ENCODE data around the gene SLC35F3.
"Not testable (repeated sequence)": the region's sequence is repeated elsewhere in the genome, so short reads cannot be mapped to it uniquely, and the experiment has no call there.

SLC35F3 gene

DNA sequence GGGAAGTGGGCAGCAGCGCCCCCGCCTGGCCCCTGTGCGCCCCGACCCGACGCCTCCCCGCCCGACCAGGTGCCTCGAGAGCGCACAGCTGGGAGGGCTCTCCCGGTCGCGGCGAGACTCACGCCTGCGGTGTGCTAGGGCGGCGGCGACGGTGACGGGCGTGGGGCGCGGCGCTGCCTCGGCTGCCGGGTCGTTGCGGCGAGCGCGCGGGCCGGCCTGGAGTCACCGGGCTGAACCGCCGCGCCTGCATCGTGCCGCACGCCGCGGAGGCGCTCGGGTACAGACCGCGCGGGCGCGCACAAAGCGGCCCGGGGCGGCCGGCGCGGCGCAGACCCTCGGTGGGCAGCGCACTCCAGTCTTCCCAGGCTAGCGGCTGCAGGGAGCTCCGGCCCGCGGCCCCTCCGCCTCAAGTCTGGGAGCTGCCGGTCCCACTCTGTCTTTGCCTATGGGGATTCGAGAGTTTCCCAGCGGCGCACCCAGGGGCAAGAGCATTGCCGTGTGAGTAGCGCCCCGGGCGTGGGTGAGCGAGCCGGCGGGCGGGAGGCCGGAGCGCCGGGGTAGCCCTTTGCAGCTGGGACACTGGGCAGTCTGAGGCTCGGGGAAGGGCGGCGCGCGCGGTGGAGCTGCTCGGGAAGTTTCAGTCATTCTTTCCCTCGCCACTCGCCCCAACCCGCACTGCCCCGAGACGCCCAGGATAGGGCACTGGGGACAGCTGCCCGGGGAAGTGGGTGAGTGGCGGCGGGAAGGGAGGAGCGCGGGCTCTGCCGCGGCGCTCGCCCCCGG, at the start of gene SLC35F3:
Gene SLC35F3, plus strand, starts transcription at position 44 of the 783 bp plus-strand sequence.
- FAIRE-seq: no peak

DNA sequence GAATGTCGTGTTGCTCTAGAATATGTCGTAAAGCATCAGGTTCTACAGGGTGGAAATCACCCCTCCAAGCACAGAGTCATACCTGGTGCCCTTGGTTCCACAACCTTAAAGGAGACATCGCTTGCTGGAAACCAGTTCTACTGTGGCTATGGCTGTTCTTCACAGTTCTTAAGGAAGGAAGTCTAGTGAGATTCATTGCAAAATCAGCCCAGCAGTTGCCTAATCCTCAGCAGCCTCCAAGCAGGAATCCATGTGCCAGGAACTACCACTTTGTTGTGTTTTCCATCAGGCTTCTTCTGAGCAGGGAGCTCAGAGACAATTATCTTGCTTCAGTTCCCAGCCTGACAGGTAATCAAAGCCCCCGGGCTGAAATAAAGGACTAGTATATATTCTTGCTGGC, 45.0 kb upstream of the SLC35F3 start:
- no peak for FAIRE-seq

DNA sequence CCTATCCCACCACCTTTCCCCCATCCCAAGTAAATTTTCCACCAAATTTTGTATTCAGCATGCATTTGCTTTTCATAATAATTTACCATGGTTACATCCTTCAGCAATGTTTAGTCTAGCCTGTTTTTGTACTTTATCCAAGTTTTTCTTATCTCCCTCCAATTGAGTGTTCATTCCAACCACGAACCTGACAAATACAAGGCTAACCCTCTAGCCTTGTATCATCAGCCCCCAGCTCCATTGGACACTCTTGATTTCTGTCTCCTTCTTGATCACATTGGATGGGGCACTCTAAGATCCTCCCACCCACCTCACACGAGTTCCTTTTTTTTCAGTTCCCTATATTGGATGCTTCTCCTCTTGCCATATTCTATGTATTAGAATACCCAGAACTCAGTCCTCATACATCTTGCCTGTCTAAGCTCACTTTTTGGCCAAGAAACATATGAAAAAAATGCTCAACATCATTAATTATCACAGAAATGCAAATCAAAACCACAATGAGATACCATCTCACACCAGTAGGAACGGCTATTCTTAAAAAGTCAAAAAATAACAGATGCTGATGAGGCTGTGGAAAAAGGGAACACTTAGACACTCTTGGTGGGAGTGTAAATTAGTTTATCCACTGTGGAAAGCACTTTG, 40.5 kb upstream of the SLC35F3 start:
- no peak for FAIRE-seq

DNA sequence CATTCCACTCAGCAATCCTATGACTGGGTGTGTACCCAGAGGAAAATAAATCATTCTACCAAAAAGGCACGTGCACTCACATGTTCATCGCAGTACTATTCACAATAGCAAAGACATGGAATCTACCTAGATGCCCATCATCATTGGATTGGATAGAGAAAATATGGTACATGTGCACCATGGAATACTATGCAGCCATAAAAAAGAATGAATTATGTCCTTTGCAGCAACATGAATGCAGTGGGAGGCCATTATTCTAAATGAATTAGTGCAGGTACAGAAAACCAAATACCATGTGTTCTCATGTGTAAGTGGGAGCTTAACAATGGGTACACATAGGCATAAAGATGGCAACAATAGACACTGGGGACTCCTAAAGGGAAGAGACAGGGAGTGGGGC, 39.9 kb upstream of the SLC35F3 start:
- no peak for FAIRE-seq

DNA sequence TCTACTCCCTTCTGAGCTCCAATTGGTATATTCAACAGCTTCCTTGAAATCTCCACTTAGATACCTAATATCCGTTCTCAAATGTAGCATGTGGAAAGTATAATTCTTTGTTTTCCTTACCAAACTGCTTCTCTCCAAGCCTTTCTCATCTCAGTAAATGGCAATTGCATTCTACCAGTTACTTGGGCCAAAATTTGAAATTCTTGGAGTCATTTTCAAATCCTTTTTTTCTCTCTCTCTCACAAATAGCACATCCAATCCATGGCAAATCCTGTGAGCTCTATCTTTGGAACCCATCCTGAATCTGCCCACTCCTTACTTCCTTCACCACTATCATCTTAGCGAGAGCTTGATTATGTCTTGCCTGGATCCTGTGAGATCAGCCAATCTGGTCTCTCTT, 39.3 kb upstream of the SLC35F3 start:
- no peak for FAIRE-seq

DNA sequence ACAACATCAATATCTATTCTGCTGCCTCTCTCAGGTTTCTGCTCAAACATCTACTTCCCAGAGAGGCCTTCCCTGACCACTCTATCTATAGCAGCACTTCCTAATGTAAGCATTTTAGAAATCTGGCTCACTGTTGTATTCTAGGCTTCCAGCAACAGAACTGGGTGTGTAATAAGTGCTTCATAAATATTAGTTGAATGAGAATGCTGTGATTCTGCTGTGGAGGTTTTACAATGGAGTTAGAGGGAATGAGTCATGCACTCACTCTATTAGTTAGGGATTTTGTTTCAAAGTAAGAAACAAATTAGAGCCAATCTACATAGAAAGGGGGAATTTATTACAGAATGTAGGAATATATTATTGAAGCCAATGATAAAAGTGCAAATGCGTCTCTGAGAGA, 38.6 kb upstream of the SLC35F3 start:
- no peak for FAIRE-seq

DNA sequence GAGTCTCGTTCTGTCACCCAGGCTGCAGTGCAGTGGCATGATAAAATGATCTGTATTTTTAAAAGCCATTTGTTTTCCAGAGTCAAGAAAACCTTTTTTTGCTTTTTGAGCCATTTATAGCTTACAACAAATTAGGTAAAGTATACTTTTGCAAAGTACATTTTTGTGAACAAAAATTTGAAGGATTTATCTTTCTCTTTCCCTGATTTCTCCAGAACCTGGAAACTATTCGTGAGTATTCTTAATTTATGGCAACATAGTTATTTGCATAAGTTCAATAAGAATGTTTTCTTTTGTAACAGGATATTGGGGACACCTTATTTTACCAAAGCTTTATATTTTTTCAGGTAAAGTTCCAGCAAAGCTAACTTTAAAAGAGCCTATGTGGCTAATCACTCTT, 37.4 kb upstream of the SLC35F3 start:
- FAIRE-seq: no peak

DNA sequence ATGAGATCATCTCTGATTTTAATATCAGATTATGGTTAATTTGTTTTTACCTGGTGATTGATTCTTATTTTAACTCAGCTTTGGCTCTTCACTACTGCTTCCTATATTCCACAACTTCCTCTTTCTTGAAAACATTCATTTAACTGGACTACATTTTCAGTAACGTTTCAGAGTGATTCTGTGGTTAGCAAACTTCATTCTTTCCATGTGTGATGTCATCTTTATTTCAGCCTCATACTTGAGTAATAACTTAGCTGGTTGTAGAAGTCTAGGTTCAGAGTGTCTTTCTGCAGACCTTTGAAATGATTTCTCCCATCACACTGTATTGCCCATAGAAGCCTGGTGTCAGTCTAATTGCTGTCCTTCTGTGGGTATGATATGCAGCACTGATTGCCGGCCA, 36.0 kb upstream of the SLC35F3 start:
- FAIRE-seq: no peak

DNA sequence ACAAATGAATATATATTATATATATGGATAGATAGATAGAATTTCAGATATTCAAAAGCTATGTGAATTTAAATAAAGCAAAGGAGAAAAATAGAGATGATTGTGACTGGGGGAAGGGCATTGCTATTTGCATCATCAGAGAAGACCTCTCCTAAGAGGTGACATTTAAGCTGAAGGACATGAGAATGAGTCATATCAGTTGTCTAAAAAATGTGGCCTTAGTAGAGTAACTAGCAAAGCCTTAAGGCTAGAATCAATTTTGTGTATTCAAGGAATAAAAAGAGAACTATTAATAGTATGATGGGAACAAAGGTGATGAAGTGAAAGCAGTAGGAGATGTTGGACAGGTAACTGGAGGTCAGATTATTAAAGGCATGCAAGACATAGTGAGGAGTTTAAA, 34.8 kb upstream of the SLC35F3 start:
- FAIRE-seq: no peak

DNA sequence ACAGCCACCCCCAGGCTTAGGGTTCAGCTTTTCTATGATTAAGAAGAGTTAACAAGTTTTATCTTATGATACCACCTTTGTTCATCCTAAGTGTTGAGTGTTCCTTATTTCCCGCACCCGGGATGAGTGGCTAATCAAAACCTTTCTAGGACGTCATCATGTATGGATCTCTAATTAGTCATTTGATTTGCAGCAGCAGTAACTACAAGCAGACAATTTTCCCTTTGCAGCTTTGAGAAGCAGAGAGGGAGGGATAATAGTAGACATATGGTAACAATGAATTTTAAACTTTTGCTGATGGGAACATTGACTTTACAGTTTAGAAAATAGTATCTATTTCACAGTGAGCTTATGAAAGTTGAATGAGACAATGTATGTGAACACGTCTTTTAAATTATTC, 30.8 kb upstream of the SLC35F3 start:
- no peak for FAIRE-seq

DNA sequence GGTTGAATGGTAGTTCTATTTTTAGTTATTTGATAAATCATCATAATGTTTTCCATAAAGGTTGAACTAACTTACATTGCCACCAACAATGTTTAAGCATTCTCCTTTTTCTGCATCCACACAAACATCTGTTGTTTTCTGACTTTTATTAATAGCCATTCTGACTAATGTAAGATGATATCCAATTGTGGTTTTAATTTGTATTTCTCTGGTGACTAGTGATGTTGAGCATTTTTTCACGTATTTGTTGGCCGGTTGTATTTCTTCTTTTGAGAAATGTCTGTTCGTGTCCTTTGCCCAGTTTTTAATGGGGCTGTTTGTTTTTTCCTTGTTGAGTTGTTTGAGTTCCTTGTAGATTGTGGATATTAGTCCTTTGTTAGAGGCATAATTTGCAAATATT, 24.6 kb upstream of the SLC35F3 start:
- FAIRE-seq: peak; percentile 88

DNA sequence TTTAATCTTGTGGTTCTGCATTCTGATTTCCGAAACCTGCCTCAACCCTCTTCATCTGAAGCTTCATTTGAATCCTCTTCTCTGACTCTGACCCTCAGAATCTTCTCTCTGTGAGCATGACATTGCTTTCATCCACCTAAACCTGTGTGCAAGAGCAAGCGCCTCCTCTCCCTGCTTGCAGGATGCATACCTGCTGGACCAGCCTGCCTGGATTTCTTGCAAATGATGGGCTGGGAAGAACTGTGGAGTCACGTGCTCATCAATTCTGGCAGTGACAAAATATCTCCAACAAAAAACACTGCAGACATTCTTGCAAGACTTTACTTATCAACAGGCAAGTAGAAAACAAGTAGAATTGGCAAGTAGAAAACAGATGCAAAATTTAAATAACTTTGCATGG, 20.8 kb upstream of the SLC35F3 start:
- FAIRE-seq: no peak

DNA sequence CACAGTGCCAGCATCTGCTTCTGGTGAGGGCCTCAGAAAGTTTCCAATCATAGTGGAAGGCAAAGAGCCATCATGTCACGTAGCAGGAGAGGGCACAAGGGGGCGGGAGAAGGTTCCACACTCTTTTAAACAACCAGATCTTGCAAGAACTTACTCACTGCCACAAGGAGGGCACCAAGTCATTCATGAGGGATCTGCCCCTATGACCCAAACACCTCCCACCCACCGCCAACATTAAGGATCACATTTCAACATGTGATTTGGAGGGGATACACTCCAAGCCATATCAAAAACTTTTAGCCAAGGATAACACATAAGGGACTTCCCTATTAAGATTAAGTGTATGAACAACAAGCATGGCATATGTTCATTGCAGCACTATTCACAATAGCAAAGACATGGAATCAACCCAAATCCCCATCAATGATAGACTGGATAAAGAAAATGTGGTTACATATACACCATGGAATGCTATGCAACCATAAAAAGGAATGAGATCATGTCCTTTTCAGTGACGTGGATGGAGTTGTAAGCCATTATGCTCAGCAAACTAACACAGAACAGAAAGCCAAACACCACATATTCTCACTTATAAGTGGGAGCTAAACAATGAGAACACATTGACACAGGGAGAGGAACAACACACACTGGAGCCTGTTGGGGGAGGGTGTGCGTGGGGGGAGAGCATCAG, 19.9 kb upstream of the SLC35F3 start:
- FAIRE-seq: no peak

DNA sequence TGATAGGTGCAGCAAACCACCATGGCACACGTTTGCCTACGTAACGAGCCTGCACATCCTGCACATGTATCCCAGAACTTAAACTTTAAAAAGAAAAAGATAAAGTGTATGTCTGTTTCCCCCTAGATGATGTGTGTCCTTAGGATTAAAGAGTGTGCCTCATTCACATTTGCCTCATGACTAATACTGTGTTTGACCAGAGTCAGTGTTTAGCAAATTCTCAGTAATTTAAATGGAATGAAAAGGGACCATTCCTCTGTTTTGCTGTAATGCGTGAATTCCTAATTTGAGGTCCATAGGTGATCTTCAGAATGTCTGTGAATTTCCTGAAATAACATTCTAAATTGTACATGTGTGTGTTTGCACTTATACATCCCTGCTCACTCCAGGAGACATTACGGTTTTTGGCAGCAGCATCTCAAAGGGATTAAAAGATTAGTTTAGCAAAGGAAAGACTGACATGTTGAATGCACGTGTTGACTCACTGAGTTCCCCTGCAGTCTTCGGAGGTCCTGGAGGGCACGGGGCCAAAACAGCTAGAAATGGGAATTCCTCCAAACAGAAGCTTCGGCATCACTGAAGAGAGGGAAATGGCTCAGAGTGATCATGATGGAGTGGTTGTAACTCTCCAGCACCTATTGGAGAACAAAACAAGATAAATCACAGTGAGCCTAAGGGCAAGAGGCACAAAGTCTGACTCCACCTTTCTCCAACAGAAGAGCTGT, 19.1 kb upstream of the SLC35F3 start:
- no peak for FAIRE-seq

DNA sequence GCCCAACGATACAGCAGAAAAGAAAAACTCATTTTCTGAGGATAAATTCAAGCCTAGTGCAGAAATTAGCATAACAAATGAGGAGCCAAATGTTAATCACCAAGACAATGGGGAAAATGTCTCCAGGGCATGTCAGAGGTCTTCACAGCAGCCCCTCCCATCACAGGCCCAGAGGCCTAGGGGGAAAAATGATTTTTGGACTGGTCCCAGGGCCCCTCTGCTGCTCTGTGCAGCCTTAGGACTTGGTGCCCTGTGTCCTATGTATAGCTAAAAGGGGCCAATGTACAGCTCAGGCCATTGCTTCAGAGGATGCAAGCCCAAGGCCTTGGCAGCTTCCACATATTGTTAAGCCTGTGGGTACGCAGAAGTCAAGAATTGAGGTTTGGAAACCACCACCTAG, 13.3 kb upstream of the SLC35F3 start:
- not testable (repeated sequence) for FAIRE-seq

DNA sequence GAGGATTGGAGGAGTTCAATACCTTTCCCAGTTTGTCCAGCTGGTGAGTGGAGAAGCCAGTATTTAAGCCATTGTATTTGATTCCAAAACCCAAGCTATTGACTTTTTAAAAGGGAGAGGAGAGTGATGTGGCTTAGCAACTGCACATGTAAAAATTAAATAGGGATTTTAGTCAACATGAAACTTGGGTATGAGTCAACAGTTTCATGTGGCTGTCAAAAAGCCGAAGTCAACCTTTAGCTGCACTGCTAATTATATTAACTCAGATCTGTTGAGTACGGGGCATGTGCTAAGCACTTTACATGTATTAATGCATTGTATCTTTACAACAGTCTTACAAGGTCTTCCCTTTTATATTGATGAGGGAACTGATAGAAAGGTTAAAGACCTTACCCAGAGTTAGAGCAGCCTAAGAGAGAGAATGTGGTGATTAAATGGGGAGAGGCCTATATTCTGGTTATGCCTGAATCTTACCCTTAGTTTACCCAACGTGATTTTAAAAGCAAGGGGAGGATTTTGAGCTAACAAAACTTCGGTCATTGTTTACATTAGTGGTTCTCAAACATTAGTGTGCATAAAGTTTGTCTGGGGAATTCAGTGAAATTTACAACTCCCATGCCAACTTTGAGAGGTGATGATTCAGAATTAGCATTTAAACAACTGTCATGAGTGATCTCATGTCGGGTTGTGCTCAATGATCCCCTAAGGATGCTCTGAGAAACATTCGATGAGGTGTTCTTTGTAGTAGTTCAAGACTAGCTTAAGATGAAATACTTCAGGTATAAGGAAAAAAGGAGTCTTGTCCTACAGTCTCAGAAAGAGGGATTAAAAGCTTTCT, 6.9 kb upstream of the SLC35F3 start:
- no peak for FAIRE-seq

DNA sequence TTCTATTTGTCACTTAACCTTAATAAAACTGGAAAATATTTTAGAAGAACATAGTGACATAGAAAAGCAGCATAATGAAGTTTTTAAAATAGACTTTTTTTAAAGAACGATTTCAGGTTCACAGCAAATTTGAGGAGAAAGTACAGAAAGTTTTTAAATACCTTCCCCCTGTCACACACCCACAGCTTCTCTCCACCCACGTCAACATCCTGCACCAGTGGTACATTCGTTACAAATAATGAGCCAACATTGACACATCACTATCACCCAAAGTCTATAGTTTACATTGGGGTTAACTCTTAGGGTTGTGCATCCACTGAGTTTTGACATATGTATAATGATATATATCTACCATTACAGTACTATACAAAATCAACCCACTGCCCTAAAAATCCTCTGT, 3.0 kb upstream of the SLC35F3 start:
- no peak for FAIRE-seq

DNA sequence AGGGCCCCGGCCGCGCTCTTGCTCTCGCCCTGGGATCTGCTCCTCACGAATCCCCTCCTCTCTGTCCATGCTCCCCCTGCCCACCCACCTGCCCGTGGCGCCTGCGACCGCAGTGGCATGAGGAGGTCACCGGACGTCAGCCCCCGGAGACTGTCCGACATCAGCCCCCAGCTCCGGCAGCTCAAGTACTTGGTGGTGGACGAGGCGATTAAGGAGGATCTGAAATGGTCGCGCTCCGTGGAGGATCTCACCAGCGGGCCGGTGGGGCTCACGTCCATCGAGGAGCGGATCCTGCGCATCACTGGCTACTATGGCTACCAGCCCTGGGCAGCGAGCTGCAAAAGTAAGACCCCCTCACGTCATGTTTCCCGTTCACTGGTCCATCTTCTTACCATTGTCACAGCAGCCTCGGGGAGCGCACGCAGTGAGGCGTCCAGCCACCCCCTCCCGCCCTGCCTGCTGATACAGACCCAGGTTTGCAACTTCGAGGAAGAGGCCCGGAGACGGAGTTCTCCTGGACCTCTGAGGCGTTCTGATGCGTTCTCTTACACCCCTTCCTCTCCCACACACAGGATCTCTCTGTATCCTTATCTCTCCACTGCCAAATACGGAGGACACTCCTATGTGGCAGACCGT, 1.1 kb downstream of the SLC35F3 start:
- FAIRE-seq: no peak

DNA sequence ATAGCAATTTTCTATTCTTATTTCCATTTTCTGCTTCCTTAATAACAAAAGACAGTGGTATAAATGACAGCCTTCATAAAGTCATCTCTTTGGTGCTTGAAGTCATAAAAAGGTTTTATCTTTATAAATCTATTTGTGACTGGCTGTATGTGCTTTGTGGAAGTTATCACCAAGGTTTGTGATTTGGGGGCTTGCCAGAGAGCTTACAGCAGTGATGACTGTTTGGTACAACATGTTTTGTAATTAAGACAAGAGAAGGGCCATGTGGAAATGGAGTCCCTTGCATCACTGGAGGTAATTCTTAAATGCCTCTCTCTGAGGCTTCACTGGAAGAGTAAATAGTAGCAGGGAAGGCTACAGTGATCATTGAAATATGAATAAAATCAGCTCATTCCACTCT, 2.7 kb downstream of the SLC35F3 start:
- FAIRE-seq: no peak

DNA sequence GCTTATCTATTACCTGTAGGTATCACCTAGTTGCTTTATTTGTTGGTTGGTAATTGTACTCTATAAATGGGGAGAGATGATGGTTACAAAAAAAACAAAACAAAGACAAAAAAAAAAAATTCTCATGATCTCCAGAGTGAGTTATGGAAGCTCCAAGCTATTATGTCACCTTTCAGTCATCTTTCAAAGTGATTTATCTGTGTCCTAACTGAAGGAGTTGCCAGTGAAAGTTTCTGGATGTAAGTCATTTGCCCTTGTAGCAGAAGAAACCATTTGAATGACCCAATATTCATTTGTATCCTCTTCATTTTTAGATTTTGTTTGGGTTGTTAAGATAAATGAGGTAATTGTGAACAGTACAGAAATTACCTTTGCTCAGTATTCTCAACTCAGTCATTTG, 3.6 kb downstream of the SLC35F3 start:
- FAIRE-seq: no peak

DNA sequence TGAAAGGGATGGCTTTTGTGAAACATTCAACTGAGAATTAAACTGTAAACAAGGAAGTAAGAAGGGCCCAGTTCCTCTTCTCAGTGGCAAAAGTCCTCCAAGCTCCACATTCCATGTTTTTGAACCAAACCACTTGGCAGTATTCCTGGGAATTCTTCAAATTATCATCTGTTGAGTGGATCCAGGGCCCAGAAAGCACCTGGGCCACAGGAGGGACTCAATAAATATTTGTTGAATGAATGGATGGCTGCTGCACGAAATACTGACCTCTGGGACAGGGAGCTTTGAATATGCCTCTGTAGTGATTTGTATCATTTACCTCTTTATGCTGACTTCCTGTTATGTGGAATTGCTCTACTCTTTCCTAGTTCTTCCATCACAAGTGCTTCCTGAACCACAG, 4.7 kb downstream of the SLC35F3 start:
- no peak for FAIRE-seq

DNA sequence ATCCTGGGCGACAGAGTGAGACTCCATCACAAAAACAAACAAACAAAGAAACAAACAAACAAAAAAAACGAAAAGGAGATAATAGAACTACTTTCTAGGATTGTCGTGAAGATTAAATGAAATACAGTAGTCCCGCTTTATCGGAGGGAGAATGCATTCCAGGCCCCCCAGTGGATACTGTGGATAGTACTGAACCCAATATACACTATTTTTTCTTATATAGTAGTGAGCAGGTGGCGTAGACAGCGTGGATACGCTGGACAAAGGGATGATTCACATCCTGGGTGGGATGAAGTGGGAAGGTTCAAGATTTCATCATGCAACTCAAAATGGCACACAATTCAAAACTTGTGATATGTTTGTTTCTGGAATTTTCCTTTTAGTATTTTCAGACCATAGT, 8.0 kb downstream of the SLC35F3 start:
- no peak for FAIRE-seq
